Stimulated activated CD8-positive, alpha-beta memory T cell treated with anti-CD3 and anti-CD28 coated beads, Interleukin-7, amount 100 ng/mL, for 24 hours (primary cell): ENCODE measurements around the gene CERS4.
"Not testable (repeated sequence)": the region's sequence is repeated elsewhere in the genome, so short reads cannot be mapped to it uniquely, and the experiment has no call there.

Experiments used
- DNase-seq: peaks from one replicate; pipeline ENCODE4 v3.0.0-alpha.2; 2020; ENCODE audit warnings: low read depth

Gene CERS4, protein sequence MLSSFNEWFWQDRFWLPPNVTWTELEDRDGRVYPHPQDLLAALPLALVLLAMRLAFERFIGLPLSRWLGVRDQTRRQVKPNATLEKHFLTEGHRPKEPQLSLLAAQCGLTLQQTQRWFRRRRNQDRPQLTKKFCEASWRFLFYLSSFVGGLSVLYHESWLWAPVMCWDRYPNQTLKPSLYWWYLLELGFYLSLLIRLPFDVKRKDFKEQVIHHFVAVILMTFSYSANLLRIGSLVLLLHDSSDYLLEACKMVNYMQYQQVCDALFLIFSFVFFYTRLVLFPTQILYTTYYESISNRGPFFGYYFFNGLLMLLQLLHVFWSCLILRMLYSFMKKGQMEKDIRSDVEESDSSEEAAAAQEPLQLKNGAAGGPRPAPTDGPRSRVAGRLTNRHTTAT

DNA sequence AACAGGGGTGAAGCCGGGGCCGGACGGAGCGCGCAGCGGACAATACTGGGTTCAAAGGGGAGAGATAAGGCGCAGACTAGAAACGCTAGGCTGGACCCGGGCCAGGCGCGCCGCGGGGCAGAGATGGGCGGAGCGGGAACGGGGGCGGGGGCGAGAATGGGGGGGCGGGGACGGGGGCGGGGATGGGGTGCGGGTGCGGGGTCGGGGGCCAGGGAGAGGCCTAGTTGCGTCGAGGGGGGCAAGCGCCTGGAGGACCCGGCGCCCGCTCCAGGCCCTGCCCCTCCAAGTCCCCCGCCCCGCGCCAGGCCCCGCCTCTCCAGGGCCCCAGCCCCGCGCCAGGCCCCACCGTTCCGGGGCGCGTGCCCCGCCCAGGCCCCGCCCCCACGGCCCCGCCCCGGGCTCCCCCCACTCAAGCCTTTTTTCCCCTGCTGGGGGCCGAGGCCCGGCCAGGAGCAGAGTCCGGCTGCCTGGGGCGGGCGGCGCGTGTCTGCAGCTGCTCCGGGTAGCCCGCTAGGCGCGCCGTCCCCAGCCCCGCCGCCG, at the start of gene CERS4:
Gene CERS4, plus strand, starts transcription at position 449 of the 540 bp plus-strand sequence. CDS start 41,707 bp downstream, outside the sequence.
- peak; percentile 49 for DNase-seq

DNA sequence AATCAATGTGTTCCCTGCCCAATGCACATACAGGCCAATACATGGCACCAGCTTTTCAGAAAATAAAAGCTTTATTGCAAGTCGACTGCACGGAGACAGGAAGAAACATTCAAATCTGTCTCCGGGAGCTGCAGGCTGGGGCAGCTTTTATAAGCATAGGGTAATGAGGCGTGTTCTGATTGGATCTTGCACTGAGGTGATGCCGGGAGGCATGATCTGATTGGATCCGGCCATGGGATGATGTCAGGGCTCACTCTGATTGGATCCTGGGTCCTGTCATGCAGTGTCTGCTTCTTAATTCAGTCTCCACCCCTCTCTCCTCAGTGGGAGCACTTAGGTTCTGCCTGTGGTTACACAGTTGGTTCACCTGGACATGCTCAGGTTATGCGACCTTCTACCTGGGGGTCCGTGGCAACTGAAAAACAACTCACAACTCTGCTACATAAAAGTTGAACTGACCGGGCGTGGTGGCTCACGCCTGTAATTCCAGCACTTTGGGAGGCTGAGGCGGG, 48.0 kb upstream of the CERS4 start:
- no peak for DNase-seq

DNA sequence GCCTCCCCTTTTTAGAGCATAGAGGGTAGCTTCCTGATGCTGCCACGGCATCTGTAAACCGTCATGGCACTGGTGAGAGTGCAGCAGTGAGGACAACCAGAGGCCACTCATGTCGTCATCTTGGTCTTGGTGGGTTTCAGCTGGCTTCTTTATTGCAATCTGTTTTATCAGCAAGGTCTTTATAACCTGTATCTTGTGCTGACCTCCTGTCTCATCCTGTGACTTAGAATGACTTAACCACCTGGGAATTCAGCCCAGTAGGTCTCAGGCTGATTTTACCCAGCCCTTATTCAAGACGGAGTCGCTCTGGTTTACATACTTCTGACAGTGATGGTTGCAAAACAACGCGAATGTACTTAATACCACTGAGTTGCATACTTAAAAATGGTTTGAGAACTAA, 45.4 kb upstream of the CERS4 start:
- DNase-seq, result no peak

DNA sequence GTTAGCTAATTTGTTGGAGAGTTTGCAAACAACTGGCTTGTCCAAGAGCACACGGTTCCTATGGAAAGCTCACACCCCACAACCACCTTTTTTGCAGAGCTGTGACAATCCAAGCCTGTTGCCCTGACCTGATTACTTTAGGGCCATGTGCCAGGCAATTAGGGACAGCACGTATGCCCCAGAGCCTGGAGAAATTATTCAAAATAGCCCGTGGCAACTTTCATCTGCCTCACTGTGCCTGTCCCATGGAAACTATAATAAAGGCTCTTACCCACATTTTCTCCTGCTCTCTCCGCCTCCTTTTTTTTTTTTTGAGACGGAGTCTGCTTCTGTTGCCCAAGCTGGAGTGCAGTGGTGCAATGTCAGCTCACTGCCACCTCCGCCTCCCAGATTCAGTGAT, 41.2 kb upstream of the CERS4 start:
- DNase-seq, result no peak

DNA sequence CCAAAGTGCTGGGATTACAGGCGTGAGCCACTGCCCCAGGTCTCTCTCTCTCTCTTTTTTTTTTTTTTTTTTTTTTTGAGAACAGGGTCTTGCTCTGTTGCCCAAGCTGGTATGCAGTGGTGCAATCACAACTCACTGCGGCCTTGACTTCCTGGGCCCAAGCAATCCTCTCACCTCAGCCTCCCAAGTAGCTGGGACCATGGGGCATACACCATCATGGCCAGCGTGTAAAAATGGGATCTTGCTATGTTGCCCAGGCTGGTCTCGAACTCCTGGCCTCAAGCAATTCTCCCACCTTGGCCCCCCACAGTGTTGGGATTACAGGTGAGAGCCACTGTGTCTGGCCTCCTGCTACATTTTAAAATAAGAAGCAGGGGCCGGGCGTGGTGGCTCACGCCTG, 40.6 kb upstream of the CERS4 start:
- no peak for DNase-seq

DNA sequence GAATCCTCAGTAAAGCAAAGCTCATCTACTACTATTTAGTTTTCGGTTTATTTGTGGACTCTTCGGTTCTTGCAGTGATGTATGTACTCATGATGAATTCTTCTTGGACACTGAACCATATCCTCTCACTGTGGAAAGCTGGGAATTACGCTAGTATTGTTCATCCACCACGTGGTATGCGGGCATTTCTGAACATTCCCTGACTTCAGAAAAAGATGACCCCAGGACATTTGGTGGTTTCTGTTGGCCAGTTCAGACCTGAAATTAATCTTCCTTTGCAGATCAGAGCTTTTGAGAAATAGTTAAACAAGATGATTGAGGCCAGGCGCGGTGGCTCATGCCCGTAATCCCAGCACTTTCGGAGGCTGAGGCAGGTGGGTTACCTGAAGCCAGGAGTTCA, 34.5 kb upstream of the CERS4 start:
- no peak for DNase-seq

DNA sequence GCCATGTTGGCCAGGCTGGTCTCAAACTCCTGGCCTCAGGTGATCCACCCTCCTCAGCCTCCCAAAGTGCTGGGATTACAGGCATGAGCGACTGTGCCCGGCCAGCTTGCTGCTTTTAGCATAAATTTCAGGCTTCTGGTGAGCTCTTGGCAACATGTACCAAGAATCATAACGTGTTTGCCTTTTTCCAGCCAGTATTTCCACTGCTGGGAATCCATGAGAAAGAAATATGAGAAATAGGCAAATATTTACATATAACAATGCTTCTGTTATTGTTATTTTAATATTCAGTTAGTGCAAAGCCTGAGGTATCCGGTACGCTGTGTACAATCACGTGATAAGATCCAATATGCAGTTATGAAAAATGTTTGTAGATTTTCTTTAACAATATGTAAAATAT, 29.2 kb upstream of the CERS4 start:
- no peak for DNase-seq

DNA sequence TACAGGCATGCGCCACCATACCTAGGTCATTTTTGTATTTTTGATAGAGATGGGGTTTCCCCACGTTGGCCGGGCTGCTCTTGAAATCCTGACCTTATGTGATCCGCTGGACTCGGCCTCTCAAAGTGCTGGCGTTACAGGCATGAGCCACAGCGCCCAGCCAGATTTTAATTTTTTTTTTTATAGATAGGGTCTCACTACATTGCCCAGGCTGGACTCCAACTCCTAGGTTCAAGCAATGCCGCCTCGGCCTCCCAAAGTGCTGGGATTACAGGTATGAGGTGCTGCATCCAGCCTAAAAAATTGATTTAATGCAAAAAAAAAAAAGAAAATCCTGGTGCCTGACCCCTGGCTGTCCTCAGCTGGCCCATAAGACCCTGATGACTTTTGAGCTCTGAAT, 24.9 kb upstream of the CERS4 start:
- no peak for DNase-seq

DNA sequence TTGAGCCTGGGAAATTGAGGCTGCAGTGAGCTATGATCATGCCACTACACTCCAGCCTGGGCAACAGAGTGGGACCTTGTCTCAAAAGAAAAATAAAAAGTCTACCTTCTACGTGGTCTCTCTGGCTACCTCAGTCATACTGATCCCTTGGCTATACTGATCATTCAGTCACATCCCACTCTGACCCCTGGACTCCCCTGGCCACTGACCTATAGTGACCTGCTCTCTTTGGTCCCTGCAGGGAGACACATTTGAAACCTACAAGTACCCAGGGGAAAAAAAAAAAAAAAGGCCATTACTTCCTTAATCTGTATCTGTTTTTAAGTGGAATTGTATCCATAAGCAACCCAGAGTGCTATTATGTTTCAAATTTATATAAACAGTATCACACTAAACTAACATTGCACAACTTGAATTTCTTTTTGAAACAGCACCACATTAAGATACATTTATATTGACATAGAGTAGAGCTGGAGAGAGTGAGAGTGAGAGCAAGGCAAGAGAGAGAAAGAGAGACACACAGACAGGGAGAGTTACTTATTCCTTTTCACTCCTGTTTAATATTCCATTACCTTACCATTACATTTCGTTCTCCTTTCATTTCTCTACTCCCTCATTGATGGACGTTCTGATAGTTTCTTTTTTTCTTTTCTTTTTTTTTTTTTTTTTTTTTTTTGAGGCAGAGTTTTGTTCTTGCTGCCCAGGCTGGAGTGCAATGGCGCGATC, 23.7 kb upstream of the CERS4 start:
- no peak for DNase-seq

DNA sequence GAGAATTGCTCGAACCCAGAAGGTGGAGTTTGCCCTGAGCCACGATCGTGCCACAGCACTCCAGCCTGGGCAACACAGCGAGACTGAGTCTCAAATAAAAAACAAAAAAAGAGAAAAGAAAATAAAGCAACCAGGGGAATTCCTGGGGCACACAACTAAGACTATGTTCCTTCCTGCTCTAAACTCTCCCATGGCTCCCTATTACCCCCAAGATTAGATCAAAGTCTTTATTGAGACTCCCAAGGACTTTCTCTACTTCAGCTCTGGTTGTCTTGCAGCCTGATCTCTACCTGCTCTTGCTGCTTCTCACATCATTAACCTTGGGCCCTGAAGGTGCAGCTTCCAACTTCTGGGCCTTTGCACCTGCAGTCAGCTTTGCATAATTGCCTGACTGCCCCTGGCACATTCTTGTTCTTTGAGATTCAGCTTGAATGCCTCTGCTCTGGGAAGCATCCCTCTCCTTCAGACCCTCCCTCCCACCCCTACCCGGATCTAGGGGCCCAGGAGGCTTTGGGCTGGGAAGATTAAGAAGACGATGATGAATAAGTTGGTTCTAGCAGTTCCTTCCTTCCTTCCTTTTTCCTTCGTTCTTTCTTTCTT, 16.8 kb upstream of the CERS4 start:
- no peak for DNase-seq

DNA sequence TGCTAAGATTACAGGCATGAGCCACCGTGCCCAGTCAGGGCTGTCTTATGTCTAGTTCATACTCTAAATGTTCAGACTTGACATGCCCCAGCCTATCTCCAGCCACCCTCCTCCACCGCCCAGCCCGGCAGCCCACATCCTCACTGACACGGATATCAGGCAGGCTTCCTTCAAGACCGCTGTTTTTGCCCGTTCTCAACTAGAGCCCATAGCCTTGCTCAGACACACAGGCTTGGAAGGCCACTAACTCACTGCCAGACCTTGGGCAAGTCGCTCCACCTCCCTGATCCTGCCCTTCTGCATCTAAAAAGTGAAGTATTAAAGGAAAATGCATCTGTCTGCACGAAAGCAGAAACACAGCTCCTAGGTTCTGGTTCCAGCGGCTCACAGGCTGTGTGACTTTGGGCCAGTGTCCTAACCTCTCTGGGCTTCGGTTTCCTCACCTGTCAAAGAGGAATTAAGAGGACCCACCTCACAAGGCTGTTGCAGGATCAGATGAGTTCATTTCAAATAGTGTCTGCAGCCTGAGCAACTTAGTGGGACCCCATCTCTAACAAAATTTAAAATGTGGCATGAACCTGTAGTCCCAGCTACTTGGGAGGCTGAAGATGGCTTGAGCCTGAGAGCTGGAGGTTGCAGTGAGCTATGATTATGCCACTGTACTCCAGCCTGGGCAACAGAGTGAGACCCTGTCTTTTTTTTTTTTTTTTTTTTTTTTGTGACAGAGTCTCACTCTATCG, 14.5 kb upstream of the CERS4 start:
- no peak for DNase-seq

DNA sequence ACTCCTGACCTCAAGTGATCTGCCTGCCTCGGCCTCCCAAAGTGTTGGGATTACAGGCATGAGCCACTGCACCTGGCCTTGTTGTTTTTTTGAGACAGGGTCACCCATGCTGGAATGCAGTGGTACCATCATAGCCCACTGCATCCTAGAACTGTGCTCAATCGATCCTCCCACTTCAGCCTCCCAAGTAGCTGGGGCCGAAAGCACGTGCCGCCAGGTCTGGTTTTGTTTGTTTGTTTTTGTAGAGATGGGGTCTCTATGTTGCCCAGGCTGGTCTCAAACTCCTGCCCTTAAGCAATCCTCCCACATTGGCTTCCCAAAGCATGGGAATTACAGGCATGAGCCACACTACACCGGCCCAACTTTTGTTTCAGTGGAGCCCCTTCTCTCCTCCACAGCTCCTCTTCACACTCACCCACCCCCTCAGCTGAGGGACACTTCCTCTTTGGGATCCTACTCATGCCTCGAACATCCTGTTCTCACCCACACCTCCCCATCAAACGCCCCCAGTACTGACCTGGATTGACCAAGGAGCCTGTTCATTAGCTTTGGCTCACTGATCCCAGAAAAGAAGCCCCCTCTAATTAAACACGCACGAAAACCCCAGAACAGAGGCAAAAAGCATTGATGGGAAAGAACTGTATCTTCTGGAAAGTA, 12.8 kb upstream of the CERS4 start:
- no peak for DNase-seq

DNA sequence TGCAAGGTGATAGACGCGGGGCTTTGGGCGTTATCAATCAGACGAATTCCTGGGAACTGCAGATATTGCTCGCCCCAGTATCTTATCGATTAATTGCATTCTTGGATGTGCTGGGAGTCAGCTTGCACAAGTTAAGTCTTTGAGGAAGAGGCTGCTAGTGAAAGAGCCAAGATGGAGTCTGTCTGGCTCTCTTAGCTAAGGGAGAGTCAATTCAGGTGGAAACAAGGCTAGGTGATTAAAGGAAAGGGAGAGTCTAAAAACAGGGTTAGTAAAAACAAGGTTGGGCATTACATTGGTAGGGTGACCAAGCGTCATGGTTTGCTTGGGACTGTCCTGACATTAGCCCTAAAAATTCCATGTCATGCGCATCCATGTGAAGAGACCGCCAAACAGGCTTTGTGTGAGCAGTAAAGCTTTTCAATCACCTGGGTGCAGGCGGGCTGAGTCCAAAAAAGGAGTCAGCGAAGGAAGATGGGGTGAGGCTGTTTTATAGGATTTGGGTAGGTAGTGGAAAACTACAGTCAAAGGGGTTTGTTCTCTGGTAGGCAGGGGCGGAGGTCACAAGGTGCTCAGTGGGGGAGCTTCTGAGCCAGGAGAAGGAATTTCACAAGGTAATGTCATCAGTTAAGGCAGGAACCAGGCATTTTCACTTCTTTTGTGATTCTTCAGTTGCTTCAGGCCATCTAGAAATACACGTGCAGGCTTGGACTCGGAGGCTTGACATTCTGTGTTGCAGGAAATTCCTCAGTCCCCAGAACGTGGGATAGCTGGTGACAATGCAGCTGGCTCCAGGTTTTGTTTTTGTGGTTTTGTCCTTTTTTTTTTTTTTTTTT, 5.7 kb upstream of the CERS4 start:
- DNase-seq, result not testable (repeated sequence)

DNA sequence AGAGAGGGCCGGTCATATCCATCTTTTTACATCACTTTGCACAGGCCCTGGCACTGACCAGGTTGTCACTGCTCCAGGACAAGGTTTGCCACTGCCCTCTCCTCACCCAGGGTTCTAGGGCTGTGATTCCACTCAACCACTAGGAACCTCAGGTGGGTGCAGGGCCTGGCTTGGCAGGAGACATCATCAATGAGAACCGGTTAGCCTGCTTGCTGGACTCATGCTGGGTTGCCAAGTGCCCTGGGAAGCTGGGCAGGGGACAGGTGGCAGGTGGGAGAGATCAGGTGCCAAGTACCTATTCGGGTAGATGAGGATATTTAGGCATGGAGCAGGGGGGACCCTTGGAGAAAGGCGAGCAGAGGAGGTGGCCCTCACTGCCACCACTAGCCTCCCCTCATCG, 4.2 kb upstream of the CERS4 start:
- no peak for DNase-seq

DNA sequence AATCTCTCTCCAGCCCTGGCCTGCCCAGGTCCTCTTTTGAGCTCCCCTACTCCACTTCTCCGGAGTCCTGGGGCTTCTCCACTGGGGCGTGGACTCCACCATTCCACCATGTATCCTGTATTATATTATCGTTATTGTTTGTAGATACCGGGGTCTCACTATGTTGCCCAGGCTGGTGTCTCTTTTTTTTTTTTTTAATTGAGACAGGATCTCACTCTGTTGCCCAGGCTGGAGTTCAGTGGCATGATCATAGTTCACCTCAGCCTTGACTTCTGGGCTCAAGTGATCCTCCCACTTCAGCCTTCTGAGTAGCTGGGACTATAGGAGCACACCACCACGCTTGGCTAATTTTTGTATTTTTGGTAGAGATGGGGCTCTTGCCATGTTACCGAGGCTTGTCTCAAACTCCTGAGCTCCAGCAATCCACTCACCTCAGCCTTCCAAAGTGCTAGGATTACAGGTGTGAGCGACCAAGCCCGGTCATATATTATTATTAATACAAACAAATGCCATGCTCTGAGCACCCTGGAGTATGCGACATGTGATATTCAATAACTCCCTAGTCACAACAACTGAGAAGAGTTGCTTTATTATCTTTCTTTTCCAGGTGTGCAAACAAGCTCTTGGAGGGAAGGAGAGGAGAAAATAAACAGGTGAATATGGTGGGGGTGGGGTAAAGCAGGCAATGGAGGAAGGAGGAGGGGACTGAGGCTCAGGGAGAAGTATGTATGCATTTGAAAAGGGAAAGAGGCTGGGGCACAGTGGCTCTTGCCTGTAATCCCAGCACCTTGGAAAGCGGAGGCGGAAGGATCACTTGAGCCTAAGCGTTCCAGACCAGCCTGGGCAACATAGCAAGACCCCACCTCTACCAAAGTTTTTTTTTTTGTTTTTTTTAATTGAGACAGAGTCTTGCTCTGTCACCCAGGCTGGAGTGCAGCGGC, 2.8 kb upstream of the CERS4 start:
- DNase-seq, result no peak

DNA sequence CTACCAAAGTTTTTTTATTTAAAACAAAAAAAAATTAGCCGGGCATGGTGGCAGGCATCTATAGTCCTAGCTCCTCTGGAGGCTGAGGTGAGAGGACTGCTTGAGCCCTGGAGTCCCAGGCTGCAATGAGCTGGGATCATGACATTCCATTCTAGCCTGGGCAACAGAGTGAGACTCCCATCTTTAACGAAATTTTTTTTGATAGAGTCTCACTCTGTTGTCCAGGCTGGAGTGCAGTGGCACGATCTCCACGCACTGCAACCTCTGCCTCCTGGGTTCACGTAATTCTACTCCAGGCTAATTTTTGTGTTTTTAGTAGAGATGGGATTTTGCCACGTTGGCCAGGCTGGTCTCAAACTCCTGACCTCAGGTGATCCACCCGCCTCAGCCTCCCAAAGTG, 1.8 kb upstream of the CERS4 start:
- not testable (repeated sequence) for DNase-seq

DNA sequence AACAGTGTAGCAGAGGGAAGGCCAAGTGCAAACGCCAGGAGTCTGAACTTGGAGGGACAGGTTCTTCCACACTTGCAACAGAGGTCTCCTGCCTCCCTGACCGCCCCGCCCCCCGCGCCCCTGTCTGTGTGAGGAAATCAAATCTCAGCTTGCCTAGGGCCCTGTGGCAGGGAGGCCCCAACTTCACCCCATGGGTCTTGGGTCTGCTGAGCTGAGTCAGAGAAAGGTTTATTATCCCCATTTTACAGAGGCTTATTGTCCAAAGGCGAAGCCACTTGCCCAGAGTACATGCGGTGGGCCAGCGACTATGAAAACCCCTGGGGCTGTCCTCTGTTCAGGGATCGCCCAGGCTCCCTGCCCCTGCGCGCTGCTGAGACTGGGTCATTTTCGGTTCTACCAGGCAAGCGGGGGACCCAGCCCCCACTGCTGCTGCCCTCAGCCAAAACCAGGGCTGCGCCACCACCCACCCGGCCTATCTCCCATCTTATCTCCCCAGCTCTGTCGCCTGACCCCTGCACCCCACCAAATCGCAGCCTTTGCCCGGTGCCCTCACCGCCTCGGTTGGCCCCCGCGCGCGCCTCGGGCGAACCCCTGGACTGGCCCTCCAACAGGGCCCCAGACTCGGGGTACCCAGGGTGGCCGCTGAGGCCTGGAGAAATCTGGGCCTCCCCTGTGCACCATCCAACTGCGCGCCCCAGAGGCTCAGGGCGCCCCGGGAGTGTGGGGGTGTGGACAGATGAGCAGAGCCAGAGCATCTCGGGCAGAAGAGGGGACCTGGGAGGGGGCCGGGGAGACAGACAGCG, 850 bp upstream of the CERS4 start:
- DNase-seq, result no peak
